NCI-H524 (cell line): ENCODE results near the gene KCNAB2.
A peak's percentile ranks its signal among the peaks of the same experiment; 100 is the strongest.

Experiments
- DNase-seq, 2 experiments: peaks; one replicate each; lab custom pipeline; 2025; lab: John Stamatoyannopoulos, UW

The KCNAB2 gene

DNA sequence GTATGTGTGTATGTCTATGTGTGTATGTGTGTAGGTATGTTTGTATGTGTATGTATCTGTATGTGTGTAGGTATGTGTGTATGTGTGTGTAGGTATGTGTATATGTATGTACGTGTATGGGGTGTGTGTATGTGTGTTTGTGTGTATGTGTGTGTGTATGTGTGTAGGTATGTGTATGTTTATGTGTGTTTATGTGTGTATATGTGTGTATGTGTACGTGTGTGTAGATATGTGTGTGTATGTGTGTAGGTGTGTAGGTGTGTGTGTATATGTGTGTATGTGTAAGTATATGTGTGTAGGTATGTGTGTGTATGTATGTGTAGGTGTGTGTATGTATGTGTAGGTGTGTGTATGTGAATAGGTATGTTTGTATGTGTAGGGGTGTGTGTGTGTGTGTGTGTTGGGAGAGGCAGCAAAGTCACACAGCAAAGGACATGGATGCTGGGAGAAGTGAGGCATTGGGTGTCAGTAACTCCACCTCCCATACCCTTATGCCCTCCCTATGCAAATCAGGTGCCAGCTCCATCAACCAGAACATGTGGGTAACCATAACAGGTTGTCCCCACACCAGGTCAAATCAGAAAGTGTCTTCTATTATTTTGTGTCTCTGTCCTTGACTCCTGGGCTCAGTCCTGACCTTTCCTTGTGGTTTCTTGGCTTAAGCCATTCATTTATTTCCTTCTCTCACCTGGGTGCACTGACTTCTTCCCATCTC is 15.0 kb upstream of the KCNAB2 start:
- no peak for DNase-seq

- no peak for DNase-seq
These were observed 12.6 kb upstream of the KCNAB2 start for GRCh38 chr1:6033124-6033523.

DNA sequence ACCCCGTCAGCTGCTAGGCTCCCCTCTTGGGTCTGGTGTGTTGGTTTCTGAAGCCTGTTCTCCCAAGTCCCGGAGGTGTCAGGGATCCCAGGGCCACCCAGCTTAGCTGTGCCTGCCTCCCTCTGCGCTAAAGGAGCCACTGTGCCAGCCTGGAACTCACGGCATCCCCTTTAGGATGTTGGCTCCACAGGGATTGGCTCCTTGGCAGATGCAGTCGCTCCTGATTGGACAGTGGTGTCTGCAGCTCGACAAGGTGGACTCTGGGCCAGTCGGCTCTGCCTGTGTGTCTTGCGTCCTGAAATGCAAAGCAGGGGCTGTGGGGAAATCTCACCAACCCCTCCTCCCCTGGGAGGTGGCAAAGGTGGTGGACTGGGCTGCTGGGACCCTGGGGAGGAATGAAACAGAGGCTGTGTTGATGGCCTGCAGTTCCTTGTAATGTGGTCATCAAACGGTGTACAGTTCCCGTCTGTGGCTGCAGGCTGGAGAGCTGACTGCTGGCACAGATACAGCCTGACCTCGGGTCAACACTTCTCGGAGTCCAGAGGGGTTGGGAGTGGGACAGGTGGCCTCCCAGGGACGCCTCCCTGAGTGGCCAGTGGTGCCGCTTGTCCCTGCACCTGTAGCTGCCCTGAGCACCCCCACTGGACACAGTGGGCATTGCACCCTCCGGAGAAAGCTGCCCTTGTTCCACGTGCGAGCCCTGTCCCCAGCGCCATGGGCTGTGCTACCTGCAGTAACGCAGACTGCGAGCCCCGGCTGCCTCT is 11.5 kb upstream of the KCNAB2 start:
- peak; percentile 73 to 80 for DNase-seq

DNA sequence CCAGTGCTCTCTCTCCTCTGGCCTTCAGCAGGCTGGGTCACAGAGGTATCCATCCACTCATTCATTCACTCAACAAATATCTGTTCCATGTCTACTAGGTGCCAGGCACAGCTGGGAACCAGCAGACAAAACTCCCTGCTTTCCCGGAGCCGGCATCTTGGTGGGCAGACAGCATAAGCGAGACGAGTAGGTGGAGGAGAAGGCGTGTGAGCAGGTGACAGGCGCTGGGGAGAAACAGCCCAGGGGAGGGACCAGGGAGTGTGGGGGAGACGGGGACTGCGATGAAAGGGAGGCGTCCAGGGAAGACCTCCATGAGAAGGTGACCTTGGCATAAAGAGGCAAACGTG is 11.0 kb upstream of the KCNAB2 start:
- DNase-seq, result no peak

- peak in 1 of 2 experiments; percentile 14 for DNase-seq
These were observed 10.4 kb upstream of the KCNAB2 start for GRCh38 chr1:6035303-6035702.

DNA sequence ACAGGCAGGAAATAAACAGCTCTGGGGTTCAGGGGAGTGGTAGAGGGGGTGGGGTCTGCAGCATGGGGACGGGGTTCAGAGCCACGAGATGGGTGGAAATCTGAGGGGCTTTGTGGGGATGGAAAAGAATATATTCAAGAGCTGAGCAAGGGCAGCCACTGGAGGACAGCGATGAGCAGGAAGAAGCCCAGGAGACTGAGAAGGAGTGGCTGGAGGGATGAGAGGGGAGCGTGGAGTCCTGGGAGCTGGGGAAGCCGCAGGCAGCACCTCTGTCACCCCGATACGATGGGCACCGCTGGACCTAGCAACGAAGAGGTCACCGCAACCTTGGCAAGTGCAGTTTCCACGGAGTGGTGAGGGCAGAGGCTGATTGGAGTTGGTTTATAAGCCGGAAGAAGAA is 10.0 kb upstream of the KCNAB2 start:
- DNase-seq, result peak in 1 of 2 experiments; percentile 5

DNA sequence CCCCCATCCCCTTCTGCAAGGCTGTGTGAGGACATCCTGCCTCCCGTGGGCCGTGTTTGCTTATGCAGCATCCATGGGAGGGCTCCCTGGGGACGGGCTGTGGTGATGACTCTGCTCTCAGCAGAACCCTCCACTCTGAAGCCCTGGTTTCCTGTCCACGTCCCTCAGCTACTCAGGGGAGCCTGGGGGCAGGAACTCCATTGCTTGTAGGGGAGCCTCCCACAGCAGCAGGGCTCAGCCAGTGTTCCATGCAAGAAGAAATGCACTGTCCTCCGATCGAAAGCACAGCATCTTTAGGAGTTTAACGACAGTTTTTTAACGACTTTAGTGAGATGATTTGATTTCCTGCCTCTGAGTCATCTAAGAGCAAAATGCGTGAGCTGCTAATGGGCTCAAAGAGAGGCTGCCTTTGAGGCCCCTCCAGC is 8.3 kb upstream of the KCNAB2 start:
- no peak for DNase-seq

DNA sequence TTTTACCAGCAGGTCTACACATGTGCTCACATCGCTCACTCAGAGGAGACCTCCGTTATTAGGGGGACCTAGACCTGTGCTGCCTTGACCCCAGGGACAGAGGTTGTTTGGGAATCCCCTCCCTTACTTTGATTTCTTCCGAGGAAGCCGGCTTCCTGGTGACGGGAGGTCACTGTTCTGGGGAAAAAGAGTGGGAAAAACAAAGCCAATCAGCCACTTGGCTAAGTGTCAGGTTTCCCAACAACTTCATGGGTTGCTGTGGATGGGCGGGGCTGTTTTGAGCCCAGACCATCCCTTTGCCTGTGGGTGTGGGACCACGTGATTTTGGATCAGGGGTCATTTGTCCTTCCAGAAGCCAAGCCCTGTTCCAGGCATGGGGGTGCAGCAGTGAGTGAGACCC is 7.1 kb upstream of the KCNAB2 start:
- DNase-seq, result no peak

DNA sequence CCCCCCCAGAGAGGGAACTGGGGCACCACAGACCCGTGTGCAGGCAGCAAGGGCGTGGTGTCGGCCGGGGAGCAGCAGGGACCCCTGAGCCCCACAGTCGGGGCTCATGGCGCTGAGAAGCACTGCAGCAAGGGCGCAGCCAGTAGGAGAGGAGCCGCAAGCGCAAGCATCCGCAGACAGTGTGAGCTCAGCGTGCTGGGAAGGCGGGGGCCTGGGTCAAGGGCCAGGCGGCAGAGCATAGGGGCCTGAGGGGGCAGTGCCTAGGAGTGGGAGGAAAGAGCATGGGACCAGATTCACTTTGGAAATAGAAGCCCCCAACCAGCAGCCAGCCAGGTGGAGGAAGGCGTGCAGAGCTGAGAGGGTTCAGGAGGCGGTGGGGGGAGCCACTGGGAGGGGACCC is 6.7 kb upstream of the KCNAB2 start:
- no peak for DNase-seq

DNA sequence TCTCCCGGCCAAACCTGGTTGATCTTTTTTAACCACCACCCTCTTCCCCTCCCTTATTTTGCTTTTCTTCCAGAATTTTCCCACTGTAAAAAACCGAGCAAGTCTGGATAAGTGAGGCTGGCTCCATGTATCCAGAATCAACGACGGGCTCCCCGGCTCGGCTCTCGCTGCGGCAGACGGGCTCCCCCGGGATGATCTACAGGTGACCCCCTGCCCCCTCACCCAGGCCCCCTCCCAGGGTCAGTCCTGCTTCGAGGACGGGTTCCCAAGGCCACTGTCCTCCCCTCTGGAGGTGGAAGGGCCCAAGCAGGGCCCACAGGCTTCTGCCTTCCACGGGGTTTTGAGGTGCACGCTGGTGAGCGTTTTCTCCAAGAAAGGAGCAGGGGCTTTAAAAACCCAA is 5.2 kb upstream of the KCNAB2 start:
- DNase-seq, result no peak

DNA sequence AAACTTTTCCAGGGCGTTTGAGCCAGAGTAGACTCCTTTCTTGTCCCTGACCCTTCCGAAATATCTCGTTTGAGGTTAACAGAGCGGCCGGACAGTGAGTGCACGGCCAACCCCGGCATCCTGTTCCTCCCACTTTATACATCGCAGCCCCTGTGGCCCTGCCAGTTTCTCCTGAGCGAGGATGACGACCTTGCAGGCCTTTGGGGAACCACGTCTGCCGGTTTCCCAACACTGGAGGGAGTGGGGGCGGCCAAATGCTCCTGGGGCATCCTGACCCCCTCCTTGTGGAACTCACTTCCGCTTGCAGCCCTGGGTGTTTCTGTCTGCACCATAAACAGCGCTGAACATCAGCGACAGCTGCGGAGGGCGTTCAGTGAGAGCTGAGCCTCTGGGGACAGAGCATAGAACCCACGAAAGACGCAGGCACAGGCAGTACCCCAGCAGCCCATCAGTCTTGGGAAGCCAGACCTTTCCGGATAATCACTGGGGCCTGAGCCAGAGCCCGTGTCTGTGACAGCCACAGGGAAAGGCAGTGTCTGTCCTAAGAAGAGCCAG is 4.8 kb upstream of the KCNAB2 start:
- DNase-seq, result no peak

GRCh38 chr1:6041432-6042062 is 4.1 kb upstream of the KCNAB2 start:
- peak in 1 of 2 experiments; percentile 23 for DNase-seq

GRCh38 chr1:6043561-6043960 is 2.1 kb upstream of the KCNAB2 start:
- DNase-seq, result no peak

DNA sequence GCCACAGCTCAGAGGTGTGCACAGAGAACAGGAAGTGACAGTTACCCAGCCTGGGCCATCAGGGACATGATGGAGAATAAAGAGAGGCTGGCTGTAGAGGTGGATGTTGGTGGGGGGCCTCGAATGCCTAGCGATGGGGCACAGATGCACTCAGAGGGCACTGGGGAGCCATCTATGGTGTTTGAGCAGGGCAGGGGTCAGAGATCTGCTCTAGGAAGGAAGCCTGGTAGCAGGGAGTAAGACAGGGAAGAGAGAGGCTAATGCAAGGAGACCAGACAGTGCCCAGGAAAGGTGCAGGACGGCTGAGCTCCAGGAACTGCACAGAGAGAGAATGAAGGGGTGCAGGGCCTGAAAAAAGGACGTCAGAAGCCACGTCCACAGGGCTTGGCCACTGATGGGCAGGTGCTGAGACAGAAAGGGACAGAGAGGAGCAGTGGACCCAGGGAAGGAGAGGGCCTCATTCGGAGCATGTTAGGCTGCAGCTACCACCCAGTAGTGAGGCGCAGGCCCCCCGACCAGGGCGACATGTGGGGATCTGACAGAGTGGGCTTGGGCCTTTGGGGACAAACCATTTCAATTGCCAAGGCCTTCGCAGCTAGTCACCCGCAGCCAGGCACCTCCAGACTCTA is 1.1 kb upstream of the KCNAB2 start:
- DNase-seq, result no peak

DNA sequence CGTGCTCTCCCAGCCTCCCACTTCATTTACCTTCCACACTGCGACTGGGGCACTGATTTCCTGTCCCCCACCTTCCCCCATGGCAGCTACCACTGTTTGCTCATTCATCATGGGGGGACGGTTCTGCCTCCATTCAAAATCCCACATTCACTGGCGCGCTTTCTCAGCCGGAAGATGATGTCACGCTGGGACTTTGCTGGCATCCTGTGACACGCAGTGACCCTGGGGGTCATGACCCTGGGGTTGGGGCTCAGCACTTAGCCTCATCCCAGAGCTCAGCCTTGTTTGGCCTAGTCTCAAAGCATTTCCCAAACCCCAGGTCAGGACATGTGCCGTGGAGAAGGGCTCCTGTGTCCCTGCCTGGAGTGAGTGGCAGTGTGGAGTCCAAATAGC is 582 bp upstream of the KCNAB2 start:
- no peak for DNase-seq

DNA sequence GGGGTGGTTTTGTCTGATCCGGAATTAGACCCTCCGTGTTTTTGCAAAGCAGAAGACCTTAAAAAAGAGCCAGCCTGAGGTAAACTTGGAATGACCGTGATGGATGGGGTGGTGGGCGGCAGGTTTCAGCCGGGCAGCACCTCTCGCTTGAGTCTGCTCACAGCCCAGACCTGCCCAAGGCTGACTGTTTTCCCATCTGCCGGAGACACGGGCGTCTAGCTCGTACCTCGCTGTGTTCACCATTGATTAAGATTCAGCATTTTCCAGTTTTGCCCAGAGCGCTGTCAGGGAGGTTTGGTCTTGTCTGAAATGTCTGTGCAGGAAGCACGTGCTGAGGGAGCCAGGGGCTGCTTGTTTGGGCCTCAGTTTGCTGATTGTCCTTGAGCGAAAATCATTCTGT is 591 bp downstream of the KCNAB2 start:
- DNase-seq, result no peak

GRCh38 chr1:6048179-6048867 is 2.6 kb downstream of the KCNAB2 start:
- no peak for DNase-seq

- DNase-seq, result no peak
These were observed 3.7 kb downstream of the KCNAB2 start for GRCh38 chr1:6049419-6049818.

- no peak for DNase-seq
These were observed 5.7 kb downstream of the KCNAB2 start for GRCh38 chr1:6051423-6051822.

DNA sequence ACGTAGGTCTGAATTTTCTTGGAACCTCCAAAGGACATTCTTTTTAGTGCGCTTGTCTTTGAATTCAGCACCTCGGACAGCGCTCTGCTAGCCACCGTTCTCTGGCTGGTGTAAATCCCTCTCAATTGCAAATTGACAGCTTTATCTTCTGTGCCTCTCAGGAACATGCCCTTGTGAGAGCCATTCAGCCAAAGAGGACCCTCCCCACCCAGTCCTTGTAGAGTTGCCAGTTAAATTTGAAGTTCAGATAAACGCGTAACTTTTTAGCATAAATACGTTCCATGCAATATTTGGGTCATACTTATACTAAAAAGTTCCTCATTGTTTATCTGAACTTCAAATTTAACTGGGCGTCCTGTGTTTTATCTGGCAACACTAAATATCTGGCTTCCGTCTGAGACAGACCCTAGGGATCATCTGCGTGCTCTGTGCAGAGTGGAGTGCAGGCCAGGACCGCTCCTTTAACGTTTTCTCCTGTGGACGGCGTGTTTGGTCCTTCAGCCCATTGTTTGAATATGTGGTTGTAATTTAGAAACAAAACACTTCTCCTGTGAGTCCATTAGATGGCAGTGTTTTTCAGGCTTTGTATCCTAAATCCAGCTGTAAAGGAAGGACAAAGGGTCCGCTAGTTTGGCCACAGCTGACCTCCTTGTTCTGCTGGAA is 7.0 kb downstream of the KCNAB2 start:
- peak; percentile 5 to 68 for DNase-seq

DNA sequence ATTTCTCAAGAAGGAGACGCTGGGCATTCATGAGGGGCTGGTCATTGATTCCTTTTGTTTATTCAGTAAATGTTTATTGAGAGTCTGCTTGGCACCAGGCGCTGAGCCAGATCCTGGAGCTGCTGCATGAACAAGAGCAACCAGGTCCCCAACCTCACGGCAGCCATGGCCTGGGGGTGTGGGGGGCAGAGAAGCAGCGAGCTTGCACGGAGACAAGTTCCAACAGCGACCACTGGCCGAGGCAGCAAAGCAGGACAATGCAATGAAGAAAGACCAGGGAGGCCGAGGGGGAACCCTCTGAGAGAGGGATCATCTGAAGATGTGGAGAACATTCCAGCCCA is 7.5 kb downstream of the KCNAB2 start:
- DNase-seq, result no peak
